T47D (cell line): ENCODE results near the gene CRTAP.
A peak's percentile ranks its signal among the peaks of the same experiment; 100 is the strongest.

Experiments used
- DNase-seq, 2 experiments: peaks; one replicate each; pipeline versions ENCODE4 v3.0.0 to v3.0.0-alpha.2; 2011 to 2012; ENCODE audit warnings: low read depth in 1 of 2, low spot score in 1 of 2
- JUND ChIP-seq: IDR thresholded peaks from 2 replicates; pipeline ENCODE4 v1.6.1; 2012; ENCODE audit warnings: low read depth
- in situ Hi-C: cut with HindIII; loops from 2 replicates; pipeline ENCODE4 v1.10.0; 2016; ENCODE audit warnings: low sequenced_read_pairs, low pct_unique_long_range_greater_than_20kb

The CRTAP gene

DNA sequence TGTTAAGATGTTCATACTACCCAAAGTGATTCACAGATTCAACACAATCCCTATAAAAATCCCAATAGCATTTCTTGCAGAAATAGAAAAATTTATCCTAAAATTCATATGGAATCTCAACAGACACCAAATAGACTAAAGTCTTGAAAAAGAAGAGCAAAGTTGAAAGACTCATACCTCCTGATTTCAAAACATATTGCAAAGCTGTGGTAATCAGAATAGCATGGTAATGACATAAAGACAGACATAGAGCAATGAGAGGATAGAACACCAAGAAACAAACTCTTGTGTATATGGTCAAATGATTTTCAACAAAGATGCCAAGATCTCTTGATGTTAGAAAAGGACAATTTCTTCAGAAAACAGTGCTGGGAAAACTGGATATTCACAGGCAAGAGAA lies 25.1 kb upstream of the CRTAP start:
- TF ChIP-seq JUND = no peak
- in situ Hi-C loops = no loop called here
- no peak for DNase-seq

DNA sequence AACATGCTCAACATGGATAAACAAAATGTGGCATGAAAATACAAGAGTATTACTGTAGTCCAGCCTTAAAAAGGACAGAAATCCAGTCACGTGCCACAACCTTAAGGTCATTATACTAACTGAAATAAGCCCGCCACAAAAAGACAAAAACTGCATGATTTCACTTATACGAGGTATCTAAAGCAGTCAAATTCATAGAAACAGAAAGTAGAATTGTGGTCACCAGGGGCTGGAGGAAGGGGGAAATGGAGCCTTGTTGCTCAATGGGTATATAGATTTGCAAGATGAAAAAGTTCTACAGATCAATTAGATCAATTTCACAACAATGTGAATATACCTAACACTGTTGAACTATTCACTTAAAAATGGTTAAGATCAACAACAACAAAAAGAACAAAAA lies 24.3 kb upstream of the CRTAP start:
- no peak for DNase-seq
- in situ Hi-C loops = no loop called here
- no peak for TF ChIP-seq JUND

DNA sequence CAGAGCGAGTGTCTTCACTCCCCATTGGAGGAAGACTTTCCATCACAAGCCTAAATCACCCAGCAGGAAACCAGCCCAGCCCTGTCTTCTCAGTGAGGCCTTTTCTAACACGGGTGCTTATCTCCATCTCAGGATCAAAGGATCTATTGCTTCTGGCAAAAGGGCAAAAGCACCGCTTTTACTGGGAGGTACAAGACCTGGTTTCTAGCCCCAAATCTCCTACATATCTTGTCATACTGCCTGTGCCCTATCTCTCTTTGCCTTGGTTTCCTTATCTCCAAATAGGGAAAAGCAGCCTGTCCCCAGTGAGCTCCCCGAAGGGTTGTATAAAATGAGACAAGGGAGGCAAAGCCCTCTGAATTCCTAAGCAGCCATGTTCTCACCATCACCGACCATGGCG lies 22.1 kb upstream of the CRTAP start:
- no peak for TF ChIP-seq JUND
- in situ Hi-C loops = no loop called here
- DNase-seq = no peak

DNA sequence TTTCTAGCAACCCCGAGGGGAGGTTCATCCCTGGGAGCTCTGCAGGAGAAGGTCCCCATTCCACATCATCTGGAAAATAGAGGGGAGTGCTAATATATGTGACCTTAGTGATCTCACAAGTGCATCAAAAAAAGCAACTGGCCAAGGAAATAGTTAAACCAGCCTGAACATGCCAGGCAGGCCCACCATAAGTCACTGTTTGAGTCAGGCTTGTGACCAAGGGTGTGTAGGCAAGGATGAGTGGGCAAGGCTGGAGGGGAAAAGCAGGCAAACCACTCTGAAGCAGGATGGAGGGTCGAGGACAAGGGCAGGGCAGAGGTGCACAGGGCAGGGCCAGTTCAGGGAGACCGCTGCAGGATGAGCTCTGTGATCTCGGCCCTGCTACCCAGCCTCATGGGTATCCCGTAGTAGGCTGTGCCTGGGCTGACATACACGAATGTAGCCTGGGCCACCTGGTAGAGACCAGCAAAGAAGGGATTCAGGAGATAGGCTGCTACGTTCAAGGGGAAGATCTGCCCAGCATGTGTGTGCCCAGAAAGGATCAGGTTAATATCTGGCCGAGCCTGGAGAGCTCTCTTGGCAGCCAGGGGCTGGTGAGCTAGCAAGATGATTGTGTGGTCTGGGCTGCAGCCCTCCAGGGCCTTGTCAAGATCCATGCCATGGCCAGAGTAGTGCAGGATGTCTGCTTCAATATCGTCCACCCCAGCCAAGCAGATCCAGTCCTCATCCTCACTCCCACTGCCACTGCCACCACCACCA lies 21.1 kb upstream of the CRTAP start:
- TF ChIP-seq JUND = no peak
- in situ Hi-C loops = no loop called here
- DNase-seq = no peak

DNA sequence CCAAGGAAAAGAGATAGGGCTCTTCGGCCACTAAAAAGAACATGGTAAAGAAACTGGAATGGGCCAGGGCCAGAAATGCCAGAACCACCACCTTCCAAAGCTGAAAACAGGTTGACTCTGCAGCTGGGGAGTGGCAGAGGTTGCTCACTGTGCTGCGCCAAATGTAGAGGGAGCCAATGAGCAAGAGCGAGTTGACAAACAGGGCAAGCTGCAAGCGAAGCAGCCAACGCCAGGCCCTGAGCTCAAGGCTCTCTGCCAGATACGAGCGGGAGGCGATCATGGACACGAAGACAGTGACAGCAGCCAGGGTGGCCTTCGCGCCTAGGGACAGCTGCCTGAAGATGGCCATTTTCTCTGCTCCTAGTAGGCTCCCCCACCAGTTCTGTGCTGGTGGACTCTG lies 20.0 kb upstream of the CRTAP start:
- no peak for TF ChIP-seq JUND
- DNase-seq = no peak
- in situ Hi-C loops = no loop called here

DNA sequence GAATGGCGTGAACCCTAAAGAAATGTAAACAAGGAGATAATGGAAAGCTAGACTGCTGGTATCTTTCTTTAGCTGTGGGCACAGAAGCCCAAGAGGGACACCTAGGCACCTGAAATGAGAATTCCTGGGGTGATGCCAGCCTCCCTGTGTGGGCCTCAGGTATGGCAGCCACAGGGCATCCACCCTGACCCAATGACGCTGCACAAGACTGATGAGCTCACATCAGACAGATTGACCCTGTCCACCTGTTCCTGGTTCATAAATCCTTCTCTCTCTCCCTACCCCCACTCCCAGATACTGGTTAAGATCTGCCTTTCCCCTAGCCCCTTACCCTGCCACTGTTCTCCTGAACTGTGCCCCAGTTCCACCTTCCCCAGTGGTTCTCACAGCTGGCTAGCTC lies 18.4 kb upstream of the CRTAP start:
- no peak for DNase-seq
- no peak for TF ChIP-seq JUND
- in situ Hi-C loops = no loop called here

DNA sequence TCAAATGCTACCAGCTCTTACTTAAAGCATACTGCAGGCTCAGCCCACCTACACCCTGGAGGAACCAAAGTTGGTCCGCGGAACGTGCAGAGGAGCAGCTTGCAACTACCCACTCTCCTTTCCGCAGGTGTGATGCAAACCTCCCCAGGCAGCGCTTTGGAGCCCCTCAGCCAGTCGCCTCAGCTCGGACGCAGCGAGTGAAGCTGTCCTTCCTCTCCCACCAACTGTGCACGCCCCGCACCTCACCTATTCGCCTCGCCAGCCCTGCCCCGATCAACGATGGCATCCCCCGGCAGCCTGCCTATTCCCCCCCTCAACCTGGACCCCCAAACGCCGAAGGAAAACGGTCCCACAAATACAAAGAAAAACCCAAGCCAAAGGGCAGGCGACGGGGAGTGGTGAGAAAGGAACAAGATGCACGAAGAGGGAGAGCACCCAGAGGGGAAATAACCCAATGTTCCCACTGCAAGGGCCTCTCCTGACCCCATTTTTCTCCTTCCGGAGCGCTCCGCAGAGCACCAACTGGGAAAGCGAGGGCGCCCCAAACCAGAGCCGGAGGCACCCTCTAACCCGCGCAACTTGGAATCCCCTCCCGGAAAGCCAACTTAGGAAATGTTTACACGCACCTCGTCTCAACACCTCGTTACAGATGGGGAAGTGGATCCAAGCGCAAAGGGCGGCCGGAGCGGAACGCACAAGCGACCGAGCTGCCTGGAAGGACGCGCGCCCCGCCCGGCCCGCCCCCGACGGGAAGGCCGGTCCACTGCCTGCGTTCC lies 17.5 kb upstream of the CRTAP start:
- no peak for TF ChIP-seq JUND
- DNase-seq = peak; percentile 18 to 50
- in situ Hi-C loops = no loop called here

DNA sequence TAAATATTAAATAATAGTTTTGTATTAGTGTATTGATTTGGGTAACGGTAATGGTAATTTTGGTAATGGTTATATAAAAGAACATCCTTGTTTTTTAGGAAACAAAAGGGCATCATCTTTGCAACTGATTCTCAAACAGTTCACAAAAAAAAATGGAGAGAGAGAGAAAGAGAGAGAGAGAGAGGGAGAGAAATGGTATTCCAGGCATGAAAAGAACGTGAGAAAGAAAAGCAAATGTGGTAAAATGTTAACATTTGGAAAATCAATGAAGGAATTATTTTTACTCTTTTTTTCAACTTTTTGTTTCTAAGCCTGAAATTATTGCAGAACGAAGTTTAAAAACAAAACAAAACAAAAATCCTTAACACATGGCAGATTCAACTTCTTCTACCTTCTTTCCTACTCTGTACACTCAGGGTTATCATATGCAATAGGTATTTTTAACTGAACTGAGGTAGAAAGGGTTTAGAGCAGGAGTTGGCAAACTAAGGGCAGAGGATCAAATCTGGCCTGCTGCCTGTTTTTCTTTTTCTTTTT lies 14.6 kb upstream of the CRTAP start:
- TF ChIP-seq JUND = no peak
- DNase-seq = no peak
- in situ Hi-C loops = no loop called here

DNA sequence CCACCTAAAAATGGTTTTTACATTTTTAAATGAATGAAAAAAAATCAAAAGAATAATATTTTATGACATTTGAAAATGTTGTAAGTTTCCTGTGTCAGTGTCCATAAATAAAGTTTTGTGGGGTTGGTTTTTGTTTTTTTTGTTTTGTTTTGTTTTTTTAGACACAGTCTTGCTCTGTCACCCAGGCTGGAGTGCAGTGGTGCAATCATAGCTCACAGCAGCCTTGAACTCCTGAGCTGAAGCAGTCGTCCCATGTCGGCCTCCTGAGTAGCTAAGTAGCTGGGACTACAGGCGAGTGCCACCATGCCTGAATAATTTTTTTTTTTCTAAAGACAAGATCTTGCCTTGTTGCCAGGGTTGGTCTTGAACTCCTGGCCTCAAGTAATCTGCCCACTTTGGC lies 14.1 kb upstream of the CRTAP start:
- DNase-seq = no peak
- no peak for TF ChIP-seq JUND
- in situ Hi-C loops = no loop called here

DNA sequence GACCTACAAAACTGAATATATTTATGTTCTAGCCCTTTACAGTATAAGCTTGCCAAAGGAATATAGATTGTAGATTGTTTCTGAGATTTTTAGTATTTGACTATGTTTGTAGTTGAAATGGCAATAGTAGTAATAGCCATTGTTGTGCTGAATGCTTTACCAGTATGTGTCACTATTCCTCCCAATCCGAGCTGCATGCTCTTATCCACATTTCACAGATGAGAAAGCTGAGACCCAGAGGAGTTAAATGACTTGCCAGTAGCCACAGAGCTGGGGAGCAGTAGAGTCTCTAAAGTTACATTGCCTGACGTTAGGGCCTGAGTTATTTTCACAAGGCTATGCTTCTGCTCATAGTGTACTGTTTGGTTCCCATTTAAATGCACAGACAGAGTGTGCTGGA lies 13.6 kb upstream of the CRTAP start:
- in situ Hi-C loops = no loop called here
- no peak for DNase-seq
- no peak for TF ChIP-seq JUND

DNA sequence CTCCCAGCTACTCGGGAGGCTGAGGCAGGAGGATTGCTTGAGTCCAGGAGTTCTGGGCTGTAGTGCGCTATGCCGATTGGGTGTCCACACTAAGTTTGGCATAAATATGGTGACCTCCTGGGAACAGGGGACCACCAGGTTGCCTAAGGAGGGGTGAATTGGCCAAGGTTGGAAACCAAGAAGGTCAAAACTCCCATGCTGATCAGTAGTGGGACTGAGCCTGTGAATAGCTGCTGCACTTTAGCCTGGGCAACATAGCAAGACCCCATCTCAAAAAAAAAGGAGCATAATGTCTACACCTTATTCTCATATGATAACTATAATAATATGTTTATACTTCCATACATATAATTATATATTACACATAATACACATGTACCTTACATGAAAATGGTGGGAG lies 10.8 kb upstream of the CRTAP start:
- in situ Hi-C loops = no loop called here
- no peak for DNase-seq
- TF ChIP-seq JUND = no peak

DNA sequence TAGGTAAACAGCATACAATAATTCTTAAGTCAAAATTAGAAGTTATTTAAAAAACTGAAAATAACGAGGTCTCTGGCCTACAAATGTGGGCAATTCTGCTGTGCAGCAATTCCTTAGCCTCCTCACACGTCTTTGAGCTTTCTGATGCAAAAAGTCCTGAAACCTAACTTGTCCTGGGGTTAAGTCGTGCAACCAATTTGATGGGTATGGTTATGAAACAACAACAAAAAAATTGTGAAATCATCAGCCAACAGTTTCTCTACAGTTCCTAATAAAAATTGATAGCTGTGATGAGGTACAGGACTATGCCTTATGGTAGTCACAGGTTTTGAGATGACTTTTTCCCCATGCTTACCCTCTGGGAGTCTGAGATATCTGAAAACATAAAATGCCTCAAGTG lies 10.3 kb upstream of the CRTAP start:
- DNase-seq = no peak
- TF ChIP-seq JUND = no peak
- in situ Hi-C loops = no loop called here

DNA sequence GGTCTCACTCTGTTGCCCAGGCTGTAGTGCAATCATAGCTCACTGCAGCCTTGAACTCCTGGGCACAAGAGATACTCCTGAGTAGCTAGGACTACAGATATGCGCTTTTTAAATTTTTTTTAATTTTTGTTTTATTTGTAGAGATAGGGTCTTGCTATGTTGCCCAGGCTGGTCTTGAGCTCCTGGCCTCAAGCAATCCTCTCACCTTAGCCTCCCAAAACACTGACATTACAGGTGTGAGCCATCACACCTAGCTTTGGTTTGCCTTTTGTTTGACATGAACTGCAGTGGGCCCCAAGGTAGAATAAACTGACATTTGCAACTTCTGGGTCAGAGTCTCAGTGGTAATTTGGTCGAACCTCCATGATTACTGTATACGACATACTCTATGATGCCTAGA lies 9.0 kb upstream of the CRTAP start:
- no peak for DNase-seq
- in situ Hi-C loops = no loop called here
- no peak for TF ChIP-seq JUND
